Cardiac fibroblast (primary cell): ENCODE data around the gene MBNL1.

Experiments
- DNase-seq, 2 donors: peaks; one replicate each; pipeline versions ENCODE4 v3.0.0 to v3.0.0-alpha.2; 2010; ENCODE audit warnings: low read depth in 2 of 2
- H3K4me3 ChIP-seq, 2 donors: replicated peaks in 1 of 2; 1 replicate in 1 of 2; 2 replicates in 1 of 2; pipeline ENCODE4 v1.5.1; 2011; ENCODE audit warnings: low read depth in 2 of 2, low read length in 2 of 2, mild to moderate bottlenecking in 2 of 2, moderate library complexity in 1 of 2
- TF ChIP-seq, protein P1 (sequence below): IDR thresholded peaks from one replicate; pipeline ENCODE4 v1.5.1; 2011; ENCODE audit warnings: low read depth, mild to moderate bottlenecking, low read length, inconsistent platforms

The MBNL1 gene

DNA sequence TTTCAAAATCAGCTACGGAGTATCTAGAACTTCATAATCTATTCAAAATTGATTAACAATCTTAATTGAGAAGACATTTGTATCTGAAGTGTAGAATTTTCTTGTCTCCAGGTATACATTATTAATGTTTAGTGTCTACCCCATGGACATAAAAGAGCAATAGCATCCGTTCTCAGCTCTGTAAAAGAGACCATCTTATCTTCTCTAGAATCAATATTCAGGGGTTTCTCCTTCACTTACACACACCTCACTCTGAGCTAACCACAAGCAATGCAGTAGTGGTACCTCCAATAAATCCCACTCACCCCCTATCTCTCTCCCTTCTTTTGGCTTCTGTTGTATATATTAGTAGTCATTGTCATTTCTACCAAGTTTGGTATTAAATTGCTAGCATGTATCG lies 16.2 kb downstream of the MBNL1 start:
- TF ChIP-seq, protein P1, sequence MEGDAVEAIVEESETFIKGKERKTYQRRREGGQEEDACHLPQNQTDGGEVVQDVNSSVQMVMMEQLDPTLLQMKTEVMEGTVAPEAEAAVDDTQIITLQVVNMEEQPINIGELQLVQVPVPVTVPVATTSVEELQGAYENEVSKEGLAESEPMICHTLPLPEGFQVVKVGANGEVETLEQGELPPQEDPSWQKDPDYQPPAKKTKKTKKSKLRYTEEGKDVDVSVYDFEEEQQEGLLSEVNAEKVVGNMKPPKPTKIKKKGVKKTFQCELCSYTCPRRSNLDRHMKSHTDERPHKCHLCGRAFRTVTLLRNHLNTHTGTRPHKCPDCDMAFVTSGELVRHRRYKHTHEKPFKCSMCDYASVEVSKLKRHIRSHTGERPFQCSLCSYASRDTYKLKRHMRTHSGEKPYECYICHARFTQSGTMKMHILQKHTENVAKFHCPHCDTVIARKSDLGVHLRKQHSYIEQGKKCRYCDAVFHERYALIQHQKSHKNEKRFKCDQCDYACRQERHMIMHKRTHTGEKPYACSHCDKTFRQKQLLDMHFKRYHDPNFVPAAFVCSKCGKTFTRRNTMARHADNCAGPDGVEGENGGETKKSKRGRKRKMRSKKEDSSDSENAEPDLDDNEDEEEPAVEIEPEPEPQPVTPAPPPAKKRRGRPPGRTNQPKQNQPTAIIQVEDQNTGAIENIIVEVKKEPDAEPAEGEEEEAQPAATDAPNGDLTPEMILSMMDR, result no peak
- no peak overlapping the region for H3K4me3 ChIP-seq

DNA sequence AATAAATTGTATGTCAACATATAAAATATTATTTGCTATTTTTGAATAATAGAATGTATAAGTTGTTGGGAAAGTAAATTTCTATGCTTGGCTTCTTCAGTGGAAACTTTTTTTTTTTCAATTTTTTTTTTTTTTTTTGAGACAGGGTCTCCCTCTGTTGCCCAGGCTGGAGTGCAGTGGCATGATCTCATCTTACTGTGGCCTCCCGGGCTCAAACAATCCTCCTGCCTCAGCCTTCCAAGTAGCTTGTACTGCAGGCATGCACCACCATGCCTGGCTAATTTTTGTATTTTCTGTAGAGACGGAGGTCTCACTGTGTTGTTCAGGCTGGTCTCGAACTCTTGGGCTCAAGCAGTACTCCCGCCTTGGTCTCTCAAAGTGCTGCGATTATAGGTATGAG lies 16.8 kb downstream of the MBNL1 start:
- DNase-seq, result no peak
- TF ChIP-seq, protein P1, result no peak
- H3K4me3 ChIP-seq, result no peak overlapping the region

More for the DNA sequence above, 16.2 kb downstream of the MBNL1 start:
- no peak for DNase-seq

DNA sequence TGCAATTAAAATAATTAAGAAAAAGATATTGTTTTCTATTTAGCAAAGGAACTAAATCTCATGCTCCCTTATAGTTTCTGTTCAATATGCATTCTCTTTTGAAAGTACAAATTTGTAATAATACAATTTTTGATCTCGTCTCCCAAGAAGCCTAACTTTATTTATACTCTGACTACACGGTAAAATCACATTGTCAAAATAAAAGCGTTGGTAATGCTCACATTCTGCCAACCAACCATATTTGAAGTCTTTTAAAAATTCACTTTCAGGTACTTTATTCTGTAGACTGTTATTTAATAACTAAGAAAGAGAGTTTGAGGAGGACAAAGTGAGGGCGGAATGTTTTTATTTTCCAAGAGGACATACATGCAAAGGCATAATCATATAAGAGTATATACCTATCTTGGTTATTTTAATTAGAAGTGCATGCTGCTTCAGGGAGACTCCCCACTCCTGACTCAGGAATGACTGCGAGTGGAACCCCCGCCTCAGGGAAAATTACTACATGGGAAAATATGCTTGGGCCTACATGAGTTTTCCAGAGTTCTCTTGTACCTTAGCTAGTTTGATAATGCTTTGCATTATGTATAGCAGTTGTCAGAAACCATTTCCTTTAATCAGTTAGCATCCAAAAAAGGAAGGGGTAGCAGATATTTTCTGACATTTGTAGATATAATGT lies 19.3 kb downstream of the MBNL1 start:
- TF ChIP-seq, protein P1, result no peak
- peak in 1 of 2 donors; percentile 51 for DNase-seq
- no peak overlapping the region for H3K4me3 ChIP-seq

DNA sequence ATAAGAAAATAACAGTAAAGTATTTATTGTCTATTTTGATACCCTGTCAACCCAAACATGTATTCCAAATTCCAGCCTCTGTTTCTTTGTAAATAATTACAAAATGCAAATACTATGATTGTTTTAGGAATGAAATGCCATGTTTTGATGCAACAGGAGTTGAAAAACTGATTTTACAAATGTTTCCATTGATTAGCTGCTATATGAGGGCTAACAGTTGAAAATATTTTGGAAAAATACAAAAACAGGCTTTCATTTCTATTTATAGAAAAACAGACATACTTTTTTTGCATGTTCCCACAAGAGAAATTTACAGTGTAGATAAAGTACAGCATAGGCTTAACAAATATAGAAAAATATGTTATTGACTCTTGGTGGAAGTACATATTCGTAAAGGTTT lies 20.0 kb downstream of the MBNL1 start:
- no peak overlapping the region for H3K4me3 ChIP-seq
- TF ChIP-seq, protein P1, result no peak
- DNase-seq, result no peak

DNA sequence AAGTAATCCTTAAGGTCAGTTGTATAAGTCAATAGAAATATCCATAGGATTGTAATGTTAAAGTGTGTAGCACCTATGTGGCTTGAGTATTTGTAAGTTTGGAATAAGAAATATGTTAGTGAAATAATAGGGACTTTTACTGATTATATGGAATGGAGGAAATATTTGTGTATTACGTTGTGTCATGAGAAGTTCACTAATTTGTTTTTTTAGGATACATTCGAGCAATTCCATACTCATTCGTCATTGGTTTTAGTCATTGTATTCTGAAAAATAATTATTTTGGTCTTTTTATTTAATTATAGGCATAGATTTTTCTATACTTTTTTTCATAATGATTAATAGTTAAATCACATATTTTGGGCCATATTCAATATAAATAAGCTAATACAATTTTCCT lies 21.0 kb downstream of the MBNL1 start:
- H3K4me3 ChIP-seq, result no peak overlapping the region
- TF ChIP-seq, protein P1, result no peak
- DNase-seq, result peak in 1 of 2 donors; percentile 63

DNA sequence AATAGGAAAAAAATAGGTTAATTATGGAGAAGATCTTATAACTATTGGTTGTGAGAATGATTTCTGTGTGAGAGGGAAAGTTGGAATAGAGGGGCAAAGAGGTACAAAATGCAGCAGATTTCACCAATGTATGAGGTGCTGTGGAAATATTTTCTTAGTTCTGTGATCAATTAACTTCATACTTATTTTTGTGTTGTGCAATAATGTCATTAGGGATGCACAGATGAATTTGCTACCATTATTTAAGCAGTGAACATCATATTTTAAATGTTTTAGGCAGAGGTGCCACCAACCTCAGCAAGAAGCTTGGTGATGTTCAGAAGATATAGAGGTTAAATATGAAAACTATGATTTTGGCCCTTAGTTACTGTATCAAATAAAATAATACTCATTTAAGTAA lies 21.6 kb downstream of the MBNL1 start:
- no peak for DNase-seq
- H3K4me3 ChIP-seq, result no peak overlapping the region
- TF ChIP-seq, protein P1, result no peak

DNA sequence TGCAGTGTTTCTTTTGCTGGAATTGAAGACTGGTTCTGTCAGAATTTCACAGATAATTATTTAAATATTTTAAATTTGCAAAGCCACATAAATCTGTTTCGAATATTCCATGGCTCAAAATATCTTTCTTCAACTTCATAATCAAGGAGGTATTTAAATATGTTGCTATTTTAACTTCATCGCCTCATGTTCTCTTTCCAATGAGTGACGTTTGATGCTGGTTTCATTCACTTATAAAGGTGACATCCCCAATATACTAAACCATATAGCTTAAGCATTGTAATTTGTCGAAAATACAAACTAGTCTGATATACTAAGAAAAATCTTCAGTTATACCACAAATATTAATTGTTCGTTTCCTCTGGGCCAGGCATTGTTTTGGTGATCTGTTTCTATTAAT lies 22.5 kb downstream of the MBNL1 start:
- no peak for DNase-seq
- no peak overlapping the region for H3K4me3 ChIP-seq
- TF ChIP-seq, protein P1, result no peak
